Posterior vena cava (tissue), 2 donors: ENCODE data around the gene SMNDC1. TPM values are rescaled to one million over a fixed set of nuclear protein-coding genes. Genes with fewer than 3 reads are reported as not detected.

Experiments
- DNase-seq: peaks from one replicate; pipeline ENCODE4 v3.0.0-alpha.2; 2020; ENCODE audit warnings: low spot score
- intact Hi-C, 2 donors: fragments of 100-400 bp; cut with DNase I; formaldehyde crosslinking; loops; one replicate each; pipeline versions ENCODE4 v1.14.1 to v1.14.2; 2022 to 2023
- long read RNA-seq, 2 donors: library from polyadenylated mRNA; unstranded; transcript quantifications; one replicate each; pipeline ENCODE4 v2.0.0, GENCODE V29; 2020 to 2021
- total RNA-seq, 2 donors: library from RNA; stranded (reverse); fragmentation: NEBNext Ultra II Directional; extraction: Animal tissue kit (Norgen Biotek cat#: 25700); gene quantifications; one replicate each; pipeline ENCODE4 v1.2.1, GENCODE V29; 2021
- donor health status: DM: yes; HTN: yes; CAD: no.
- donor health status: DM: yes; HTN: yes; CAD: no.

Gene SMNDC1
- 10 to 100 TPM; 26.4 to 28.1 TPM for total RNA-seq
- long read RNA-seq, donor 1, full-length matches to known transcripts, result 2 of 3 reads
- long read RNA-seq, donor 1, partial matches to known transcripts, result 0 of 3 reads
- long read RNA-seq, donor 1, other reads (novel, unspliced or antisense), result 1 of 3 reads
- long read RNA-seq, donor 2, full-length matches to known transcripts, result 3 of 7 reads
- long read RNA-seq, donor 2, partial matches to known transcripts, result 2 of 7 reads
- long read RNA-seq, donor 2, other reads (novel, unspliced or antisense), result 2 of 7 reads

DNA sequence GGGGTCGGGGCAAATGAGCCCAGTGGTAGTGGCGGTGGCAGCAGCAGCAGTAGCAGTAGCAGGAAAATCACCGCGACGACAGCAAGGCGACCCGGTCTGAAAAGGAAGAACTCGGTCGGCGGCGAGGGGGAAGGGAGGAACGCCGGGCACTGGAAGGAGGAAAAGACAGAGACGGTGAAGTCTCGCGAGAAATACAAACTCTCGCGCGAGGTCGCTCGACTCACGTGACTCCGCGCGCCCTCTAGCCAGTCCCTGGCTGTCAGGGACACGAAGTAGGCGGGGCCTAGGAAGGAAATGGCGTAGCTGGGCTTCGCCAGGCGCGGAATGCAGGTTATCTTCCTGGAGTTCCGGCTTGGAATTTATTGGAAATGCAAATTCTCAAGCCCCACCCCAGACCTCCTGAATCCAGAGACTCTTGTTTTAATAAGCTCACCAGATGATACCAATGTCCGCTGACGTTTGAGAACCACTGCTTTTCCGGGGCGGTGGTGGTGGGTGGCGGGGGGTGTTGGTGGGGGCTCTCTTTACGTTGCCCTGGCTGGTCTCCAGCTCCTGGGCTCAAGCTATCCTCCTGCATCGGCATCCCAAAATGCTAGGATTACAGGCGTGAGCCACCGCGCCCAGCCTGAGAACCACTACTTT is at the start of gene SMNDC1:
Gene SMNDC1 (minus strand): TSS at position 141 of the 642 bp plus-strand sequence. CDS start 1,333 bp downstream, outside the sequence.
- peak; percentile 99 for DNase-seq
- intact Hi-C loops, result loop anchor here in 1 of 2 donors (5.0 kb wide), 1 partner anchor 242 kb away; no protein-coding TSS in a partner anchor

DNA sequence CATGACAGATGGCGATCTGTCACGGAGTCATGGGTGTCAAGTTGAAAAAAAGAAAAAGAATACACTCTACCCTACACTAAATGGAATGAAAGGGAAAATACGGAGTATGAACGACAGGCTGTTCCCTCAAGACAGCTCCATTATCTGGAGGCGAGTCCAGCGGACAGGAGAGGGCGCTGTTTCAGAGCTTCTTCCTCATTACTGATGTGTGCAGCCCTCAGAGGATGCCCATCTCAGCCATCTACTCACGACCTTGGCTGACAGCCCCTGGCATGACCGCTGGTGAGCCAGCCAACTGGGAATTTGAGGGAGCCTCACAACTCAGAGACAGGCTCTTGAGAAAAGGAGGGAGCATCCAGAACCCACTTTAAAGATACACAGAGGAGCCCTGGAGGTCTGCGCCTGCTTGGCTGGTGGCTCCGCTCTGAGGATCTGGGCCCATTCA is 49.6 kb upstream of the SMNDC1 start:
- DNase-seq, result peak; percentile 93
- intact Hi-C loops, result loop anchor here in 1 of 2 donors (10.0 kb wide), 1 partner anchor 180 kb away; no protein-coding TSS in a partner anchor

DNA sequence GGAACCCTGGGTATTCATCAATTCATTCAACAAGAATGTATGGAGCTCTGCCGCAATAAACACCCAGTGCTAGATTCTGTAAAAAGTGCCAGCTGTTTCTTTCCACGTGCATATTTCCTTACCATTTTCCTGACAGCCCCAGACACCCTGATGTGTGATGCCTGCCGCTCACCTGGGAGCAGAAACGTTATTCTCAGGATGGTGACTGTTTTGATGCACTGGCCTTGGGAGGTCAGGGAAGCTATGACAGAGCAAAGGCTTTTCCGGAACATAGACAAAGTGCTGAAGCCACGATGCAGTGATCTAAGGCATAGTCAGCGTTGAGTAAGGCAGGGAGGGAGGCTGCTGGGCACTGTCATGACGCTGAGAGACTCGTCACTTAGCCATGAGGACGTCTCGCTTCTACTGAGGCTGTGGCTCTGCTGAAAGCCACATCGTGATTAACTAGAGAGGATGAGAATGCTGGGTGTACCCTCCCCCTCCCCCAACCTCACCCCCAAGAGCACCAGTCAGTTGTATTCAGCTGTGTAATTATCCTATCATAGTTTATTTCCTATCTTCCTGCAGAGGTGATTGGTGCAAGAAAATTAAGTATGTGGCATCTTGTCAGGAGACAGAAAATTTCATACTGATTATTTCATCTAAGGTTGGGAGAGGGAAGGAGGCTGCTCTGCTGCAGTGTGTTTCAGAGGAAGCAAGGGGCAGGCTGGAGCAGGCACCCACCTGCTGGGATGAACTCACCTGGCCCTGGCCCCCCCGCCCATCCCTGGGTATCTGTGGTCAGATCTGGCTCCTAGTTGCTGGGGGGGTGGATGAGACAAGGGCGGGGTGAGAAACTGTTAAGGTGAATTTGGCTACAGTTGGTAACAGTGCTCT is 48.8 kb upstream of the SMNDC1 start:
- intact Hi-C loops, result loop anchor here in 1 of 2 donors (1.0 to 10.0 kb wide), 2 partner anchors 121 to 181 kb away; no protein-coding TSS in a partner anchor
- no peak for DNase-seq

DNA sequence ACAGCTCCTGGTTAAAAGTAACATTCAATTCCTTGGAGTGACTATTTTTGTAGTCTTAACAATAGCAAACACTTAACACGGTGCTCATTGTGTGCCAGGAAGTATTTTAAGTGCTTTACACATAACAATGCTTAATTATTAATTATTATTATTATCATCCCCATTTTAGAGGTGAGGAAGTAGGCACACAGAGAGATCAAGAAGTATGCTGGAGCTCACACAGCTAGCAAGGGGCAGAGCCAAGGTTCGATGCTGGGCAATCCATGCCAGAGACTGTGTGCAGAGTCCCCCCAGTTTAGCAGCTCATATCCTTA is 48.2 kb upstream of the SMNDC1 start:
- intact Hi-C loops, result loop anchor here in 1 of 2 donors (1.0 to 10.0 kb wide), 2 partner anchors 121 to 182 kb away; no protein-coding TSS in a partner anchor
- no peak for DNase-seq

DNA sequence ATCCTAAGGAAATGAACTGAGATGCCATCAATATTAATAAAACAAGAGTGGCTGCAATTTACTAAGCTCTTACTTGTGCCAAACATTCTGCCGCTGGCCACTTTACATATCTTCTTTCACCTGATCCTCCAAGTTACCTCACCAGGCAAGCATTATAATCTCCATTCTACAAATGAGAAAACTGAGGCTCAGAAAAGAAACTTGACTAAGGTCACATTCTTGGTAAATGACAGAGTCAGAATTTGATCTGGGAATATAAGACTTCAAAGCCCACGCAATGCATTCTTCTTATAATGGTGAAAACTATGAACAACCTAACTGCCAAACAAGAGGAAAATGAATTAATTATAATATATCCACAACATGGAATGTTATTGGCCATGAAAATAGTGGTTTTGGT is 46.1 kb upstream of the SMNDC1 start:
- intact Hi-C loops, result loop anchor here in 1 of 2 donors (10.0 kb wide), 1 partner anchor 184 kb away; no protein-coding TSS in a partner anchor
- DNase-seq, result no peak

GRCh38 chr10:110349831-110350230 is 45.1 kb upstream of the SMNDC1 start:
- intact Hi-C loops, result loop anchor here in 1 of 2 donors (10.0 kb wide), 1 partner anchor 185 kb away; no protein-coding TSS in a partner anchor

DNA sequence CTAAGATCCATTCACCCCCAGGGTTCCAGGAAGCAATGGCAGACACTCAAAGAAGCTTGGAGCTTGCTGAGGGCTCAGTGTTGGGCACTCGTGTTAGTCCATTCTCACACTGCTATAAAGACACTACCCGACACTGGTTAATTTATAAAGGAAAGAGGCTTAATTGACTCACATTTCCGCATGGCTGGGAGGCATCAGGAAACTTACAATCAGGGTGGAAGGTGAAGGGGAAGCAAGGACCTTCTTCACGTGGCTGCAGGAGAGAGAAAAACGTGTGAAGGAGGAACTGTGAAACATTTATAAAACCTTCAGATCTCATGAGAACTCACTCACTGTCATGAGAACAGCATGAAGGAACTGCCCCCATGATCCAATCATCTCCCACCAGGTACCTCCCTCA is 44.7 kb upstream of the SMNDC1 start:
- intact Hi-C loops, result no loop called here
- DNase-seq, result no peak

More at GRCh38 chr10:110349831-110350230, 45.1 kb upstream of the SMNDC1 start:
- DNase-seq, result no peak

- intact Hi-C loops, result no loop called here
- DNase-seq, result no peak
Observed at GRCh38 chr10:110348336-110348735, 43.6 kb upstream of the SMNDC1 start.

- intact Hi-C loops, result no loop called here
- DNase-seq, result no peak
Observed at GRCh38 chr10:110346914-110347313, 42.2 kb upstream of the SMNDC1 start.

- intact Hi-C loops, result no loop called here
- DNase-seq, result no peak
Observed at GRCh38 chr10:110345286-110345685, 40.6 kb upstream of the SMNDC1 start.

- DNase-seq, result no peak
- intact Hi-C loops, result no loop called here
Observed at GRCh38 chr10:110344622-110345021, 39.9 kb upstream of the SMNDC1 start.

DNA sequence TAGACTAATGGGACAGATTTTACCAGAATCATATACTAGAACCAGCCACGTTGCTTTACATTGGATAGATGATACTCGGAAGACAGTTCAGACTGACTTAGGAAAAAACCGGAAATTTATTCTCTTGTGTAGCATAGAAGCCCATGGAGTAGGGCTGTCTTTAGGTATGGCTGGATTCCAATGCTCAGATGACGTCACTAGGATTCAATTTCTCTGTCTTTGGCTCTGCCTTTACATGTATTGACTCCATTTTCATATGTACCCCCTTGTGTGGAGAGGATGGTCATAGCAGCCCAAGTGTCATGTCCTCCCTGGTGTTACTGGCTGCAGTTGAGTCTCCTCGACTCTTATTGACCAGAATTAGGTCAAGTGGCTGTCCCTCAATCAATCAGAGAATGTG is 39.2 kb upstream of the SMNDC1 start:
- intact Hi-C loops, result no loop called here

GRCh38 chr10:110340816-110341215 is 36.1 kb upstream of the SMNDC1 start:
- intact Hi-C loops, result no loop called here
- DNase-seq, result no peak

More for the DNA sequence above, 39.2 kb upstream of the SMNDC1 start:
- no peak for DNase-seq

GRCh38 chr10:110340122-110340521 is 35.4 kb upstream of the SMNDC1 start:
- intact Hi-C loops, result no loop called here

GRCh38 chr10:110337906-110338305 is 33.2 kb upstream of the SMNDC1 start:
- no peak for DNase-seq
- intact Hi-C loops, result no loop called here

More at GRCh38 chr10:110340122-110340521, 35.4 kb upstream of the SMNDC1 start:
- DNase-seq, result no peak

DNA sequence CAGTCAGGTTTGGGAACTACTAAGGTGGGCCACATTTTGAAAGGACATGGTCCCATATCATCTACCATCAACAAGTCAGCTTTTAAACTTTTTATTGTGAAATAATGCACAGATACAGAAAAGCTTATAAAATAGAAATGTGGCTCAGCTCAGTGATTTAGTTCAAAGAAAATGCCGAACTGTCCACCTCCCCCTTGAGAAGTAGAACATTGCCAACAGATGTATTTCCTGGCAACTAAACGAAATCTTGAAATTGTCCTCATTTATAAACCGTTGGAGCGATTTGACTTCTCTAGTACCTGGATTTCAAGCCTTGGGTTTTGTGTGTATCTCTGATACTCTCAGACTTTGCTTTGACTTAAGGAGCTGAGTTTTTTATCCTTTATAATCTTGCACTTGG is 32.7 kb upstream of the SMNDC1 start:
- no peak for DNase-seq
- intact Hi-C loops, result no loop called here

GRCh38 chr10:110336111-110336721 is 31.5 kb upstream of the SMNDC1 start:
- intact Hi-C loops, result no loop called here
- DNase-seq, result no peak

DNA sequence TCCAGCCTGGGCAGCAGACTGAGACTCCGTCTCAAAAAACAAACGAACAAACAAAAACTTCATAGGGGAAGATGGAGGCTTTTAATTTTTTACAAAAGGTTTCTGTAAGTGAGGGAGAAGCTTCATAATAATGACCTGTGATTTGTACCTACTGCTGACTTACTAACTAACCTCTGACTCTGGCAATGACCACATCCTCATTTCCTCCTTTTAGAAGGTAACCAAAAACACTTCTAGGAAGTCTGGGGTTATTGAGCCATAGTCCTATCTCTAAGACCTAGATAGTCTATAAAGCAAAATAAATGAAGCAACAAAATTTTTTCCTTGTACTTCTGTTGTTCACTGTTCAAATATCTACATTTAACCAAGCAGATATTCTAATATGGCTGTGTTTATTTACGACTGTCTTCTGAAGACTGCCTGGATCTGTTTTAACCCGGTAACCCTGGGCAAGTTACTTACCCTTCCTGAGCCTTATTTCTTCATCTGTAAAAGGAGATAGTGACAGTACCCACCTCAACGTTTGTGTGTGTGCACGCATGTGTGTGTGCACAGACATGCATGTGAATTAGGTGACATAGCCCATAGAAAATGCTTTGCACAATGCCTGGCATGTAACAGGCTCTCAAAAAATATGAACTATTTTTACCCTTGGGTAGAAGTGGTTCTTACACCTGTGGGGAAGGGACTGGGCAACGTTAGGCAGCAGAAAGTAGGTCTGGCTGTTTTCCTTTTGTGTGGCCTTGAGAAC is 30.8 kb upstream of the SMNDC1 start:
- DNase-seq, result no peak
- intact Hi-C loops, result no loop called here
